ENCODE measurements around the gene ATP6AP2. TPM values are rescaled to one million over a fixed set of nuclear protein-coding genes. Genes with fewer than 3 reads are reported as not detected.

Gene ATP6AP2
- total and polyA plus RNA-seq, 2 of the 13 experiments (the other 11 are each of a cell fraction or from before 2014, with no cell fraction given) = 55.6 to 108 TPM

DNA sequence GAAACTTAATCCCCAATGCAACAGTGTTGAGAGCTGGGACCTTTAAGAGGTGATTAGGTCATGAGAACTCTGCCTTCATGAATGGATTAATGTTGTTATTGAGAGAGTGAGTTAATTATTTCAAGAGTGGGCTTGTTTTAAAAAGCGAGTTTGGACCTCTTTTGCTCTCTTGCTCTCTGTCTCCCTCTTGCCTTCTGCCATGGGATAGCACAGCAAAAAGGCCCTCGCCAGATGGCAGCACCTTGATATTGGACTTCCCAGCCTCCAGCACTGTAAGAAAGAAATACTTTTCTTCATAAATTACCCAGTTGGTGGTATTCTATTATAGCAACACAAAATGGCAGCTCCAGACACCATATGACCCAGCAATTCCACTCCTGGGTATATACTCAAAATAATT is 7.0 kb upstream of the ATP6AP2 start (continued):
- TF ChIP-seq STAG1 (CRISPR knock-in tag; IDR thresholded peaks at IDR 0.05) = peak; percentile 56
- TF ChIP-seq, protein P1, sequence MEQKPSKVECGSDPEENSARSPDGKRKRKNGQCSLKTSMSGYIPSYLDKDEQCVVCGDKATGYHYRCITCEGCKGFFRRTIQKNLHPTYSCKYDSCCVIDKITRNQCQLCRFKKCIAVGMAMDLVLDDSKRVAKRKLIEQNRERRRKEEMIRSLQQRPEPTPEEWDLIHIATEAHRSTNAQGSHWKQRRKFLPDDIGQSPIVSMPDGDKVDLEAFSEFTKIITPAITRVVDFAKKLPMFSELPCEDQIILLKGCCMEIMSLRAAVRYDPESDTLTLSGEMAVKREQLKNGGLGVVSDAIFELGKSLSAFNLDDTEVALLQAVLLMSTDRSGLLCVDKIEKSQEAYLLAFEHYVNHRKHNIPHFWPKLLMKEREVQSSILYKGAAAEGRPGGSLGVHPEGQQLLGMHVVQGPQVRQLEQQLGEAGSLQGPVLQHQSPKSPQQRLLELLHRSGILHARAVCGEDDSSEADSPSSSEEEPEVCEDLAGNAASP (CRISPR knock-in tag; IDR thresholded peaks at IDR 0.05; ENCODE audit: borderline replicate concordance) = no peak
- no peak for TF ChIP-seq REL (CRISPR knock-in tag; conservative IDR thresholded peaks at IDR 0.05)
- no peak for TF ChIP-seq ZNF790 (CRISPR knock-in tag; IDR thresholded peaks at IDR 0.05; ENCODE audit: borderline replicate concordance)
- TF ChIP-seq SNAPC4 (CRISPR knock-in tag; IDR thresholded peaks at IDR 0.05) = no peak
- no peak for TF ChIP-seq DPF2 (CRISPR knock-in tag; IDR thresholded peaks at IDR 0.05; ENCODE audit: borderline replicate concordance, low read depth)
- TF ChIP-seq NFYC (CRISPR knock-in tag; IDR thresholded peaks at IDR 0.05) = no peak
- no peak for TF ChIP-seq HOXA9 (CRISPR knock-in tag; IDR thresholded peaks at IDR 0.05; ENCODE audit: borderline replicate concordance)
- no peak for TF ChIP-seq CEBPB (IDR thresholded peaks at IDR 0.05; ENCODE audit: borderline replicate concordance, low read depth, low read length)
- TF ChIP-seq ZSCAN29 (CRISPR knock-in tag; conservative IDR thresholded peaks at IDR 0.05) = no peak
- no peak for TF ChIP-seq ZNF703 (CRISPR knock-in tag; IDR thresholded peaks at IDR 0.05; ENCODE audit: borderline replicate concordance)
- no peak for TF ChIP-seq SMAD9 (CRISPR knock-in tag; IDR thresholded peaks at IDR 0.05)
- no peak for TF ChIP-seq TAF15 (IDR thresholded peaks at IDR 0.05; ENCODE audit: low read depth, low read length, poor library complexity, severe bottlenecking)
- no peak for TF ChIP-seq NFIB (CRISPR knock-in tag; IDR thresholded peaks at IDR 0.05; ENCODE audit: borderline replicate concordance)
- no peak for TF ChIP-seq FOXK1 (CRISPR knock-in tag; IDR thresholded peaks at IDR 0.05; ENCODE audit: borderline replicate concordance, low read depth)
- TF ChIP-seq KLF16 (CRISPR knock-in tag; IDR thresholded peaks at IDR 0.05) = no peak
- TF ChIP-seq THYN1 (CRISPR knock-in tag; IDR thresholded peaks at IDR 0.05; ENCODE audit: borderline replicate concordance, low read depth) = no peak
- TF ChIP-seq NCOA1 (CRISPR knock-in tag; IDR thresholded peaks at IDR 0.05) = no peak
- TF ChIP-seq SMC3 (IDR thresholded peaks at IDR 0.05; ENCODE audit: low read length) = peak; percentile 18; the same call in 1 of the 2 replicates
- no peak for TF ChIP-seq TCF12 (IDR thresholded peaks at IDR 0.05)
- no peak for TF ChIP-seq TCF12 (CRISPR knock-in tag; IDR thresholded peaks at IDR 0.05)
- TF ChIP-seq WIZ (CRISPR knock-in tag; IDR thresholded peaks at IDR 0.05) = no peak
